Testis (tissue), 2 donors: ENCODE results near the gene DTX2.
"Not testable (repeated sequence)": the region's sequence is repeated elsewhere in the genome, so short reads cannot be mapped to it uniquely, and the experiment has no call there.

Experiments
- POLR2A ChIP-seq: fragments of 450-650 bp; IDR thresholded peaks from one replicate; pipeline ENCODE4 v1.6.1; 2017; ENCODE audit warnings: antibody characterized with exemption, mild to moderate bottlenecking, moderate library complexity
- TF ChIP-seq, protein P1 (sequence below), 3 experiments: fragments of 450-650 bp in 2 of 3; fragments of 200-600 bp in 1 of 3; sonication (generic) in 1 of 3; IDR thresholded peaks; one replicate each; pipeline ENCODE4 v1.5.1; 2016 to 2019; ENCODE audit warnings: antibody characterized with exemption in 3 of 3, mild to moderate bottlenecking in 2 of 3, moderate library complexity in 1 of 3

DNA sequence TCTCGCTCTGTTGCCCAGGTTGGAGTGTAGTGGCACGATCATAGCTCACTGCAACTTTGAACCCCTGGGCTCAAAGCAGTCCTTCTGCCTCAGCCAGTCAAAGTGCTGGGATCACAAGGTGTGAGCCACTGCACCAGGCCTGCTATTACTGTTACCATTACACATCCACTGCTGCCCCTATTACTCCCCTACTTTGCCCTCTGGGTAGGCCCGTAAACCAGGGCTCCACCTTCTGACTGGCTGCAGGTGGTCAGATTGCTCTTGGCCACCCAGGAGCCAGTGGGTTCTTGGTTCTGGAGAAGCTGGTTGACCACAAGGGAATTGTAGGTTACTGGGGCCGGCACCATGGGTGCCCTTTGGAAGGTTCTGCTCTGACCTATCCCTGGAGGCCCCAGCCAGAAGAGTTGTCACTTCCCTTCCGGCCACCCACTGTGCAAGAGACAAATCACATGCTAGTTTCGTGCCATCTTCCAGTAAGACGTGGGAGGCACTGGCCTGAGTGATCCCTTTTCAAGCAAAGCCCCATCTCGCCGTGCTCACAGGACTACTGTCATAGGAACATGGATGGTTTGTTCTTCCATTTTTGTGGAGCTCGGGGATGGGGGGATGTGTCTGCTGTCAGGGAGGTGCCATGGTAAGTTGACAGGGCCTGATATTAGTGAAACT lies 10.2 kb downstream of the DTX2 start:
- TF ChIP-seq, protein P1, sequence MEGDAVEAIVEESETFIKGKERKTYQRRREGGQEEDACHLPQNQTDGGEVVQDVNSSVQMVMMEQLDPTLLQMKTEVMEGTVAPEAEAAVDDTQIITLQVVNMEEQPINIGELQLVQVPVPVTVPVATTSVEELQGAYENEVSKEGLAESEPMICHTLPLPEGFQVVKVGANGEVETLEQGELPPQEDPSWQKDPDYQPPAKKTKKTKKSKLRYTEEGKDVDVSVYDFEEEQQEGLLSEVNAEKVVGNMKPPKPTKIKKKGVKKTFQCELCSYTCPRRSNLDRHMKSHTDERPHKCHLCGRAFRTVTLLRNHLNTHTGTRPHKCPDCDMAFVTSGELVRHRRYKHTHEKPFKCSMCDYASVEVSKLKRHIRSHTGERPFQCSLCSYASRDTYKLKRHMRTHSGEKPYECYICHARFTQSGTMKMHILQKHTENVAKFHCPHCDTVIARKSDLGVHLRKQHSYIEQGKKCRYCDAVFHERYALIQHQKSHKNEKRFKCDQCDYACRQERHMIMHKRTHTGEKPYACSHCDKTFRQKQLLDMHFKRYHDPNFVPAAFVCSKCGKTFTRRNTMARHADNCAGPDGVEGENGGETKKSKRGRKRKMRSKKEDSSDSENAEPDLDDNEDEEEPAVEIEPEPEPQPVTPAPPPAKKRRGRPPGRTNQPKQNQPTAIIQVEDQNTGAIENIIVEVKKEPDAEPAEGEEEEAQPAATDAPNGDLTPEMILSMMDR (IDR thresholded peaks at IDR 0.05) = not testable (repeated sequence)
- not testable (repeated sequence) for TF ChIP-seq POLR2A
